Smooth muscle cell (in vitro differentiated cells): ENCODE data around the gene DBH. TPM values are rescaled to one million over a fixed set of nuclear protein-coding genes. Genes with fewer than 3 reads are reported as not detected.

Experiments used
- DNase-seq: peaks from one replicate; lab custom pipeline; 2025; ENCODE audit not compliant: unreplicated experiment; lab: John Stamatoyannopoulos, UW
- H2AFZ ChIP-seq: fragments of 200-600 bp; sonication (generic); 2 replicates; pipeline ENCODE4 v1.6.0; 2016; ENCODE audit warnings: antibody characterized with exemption, low read depth, mild to moderate bottlenecking
- H3F3A ChIP-seq: fragments of 200-600 bp; sonication (generic); 2 replicates; pipeline ENCODE4 v1.6.0; 2017; ENCODE audit warnings: antibody characterized with exemption, low read depth
- H3K27ac ChIP-seq: fragments of 200-600 bp; sonication (generic); 2 replicates; pipeline ENCODE4 v1.5.1; 2016; ENCODE audit warnings: low read depth, mild to moderate bottlenecking
- H3K27me3 ChIP-seq: fragments of 200-600 bp; sonication (generic); 2 replicates; pipeline ENCODE4 v1.6.1; 2016; ENCODE audit warnings: low read depth, mild to moderate bottlenecking
- H3K36me3 ChIP-seq: fragments of 200-600 bp; sonication (generic); 2 replicates; pipeline ENCODE4 v1.5.1; 2016; ENCODE audit warnings: low read depth
- H3K4me1 ChIP-seq: fragments of 200-600 bp; sonication (generic); 2 replicates; pipeline ENCODE4 v1.5.1; 2016; ENCODE audit warnings: low read depth
- H3K4me2 ChIP-seq: fragments of 200-600 bp; sonication (generic); 2 replicates; pipeline ENCODE4 v1.6.0; 2016; ENCODE audit warnings: mild to moderate bottlenecking
- H3K4me3 ChIP-seq: fragments of 200-600 bp; sonication (generic); 2 replicates; pipeline ENCODE4 v1.5.1; 2016; ENCODE audit warnings: mild to moderate bottlenecking
- H3K79me2 ChIP-seq: fragments of 200-600 bp; sonication (generic); 2 replicates; pipeline ENCODE4 v1.6.0; 2016; ENCODE audit warnings: low read depth, mild to moderate bottlenecking
- H3K9ac ChIP-seq: fragments of 200-600 bp; sonication (generic); 2 replicates; pipeline ENCODE4 v1.6.0; 2016; ENCODE audit warnings: low read depth
- H3K9me3 ChIP-seq: fragments of 200-600 bp; sonication (generic); replicated peaks from 2 replicates; pipeline ENCODE4 v1.5.1; 2016; ENCODE audit warnings: low read depth
- H4K20me1 ChIP-seq: fragments of 200-600 bp; sonication (generic); 2 replicates; pipeline ENCODE4 v1.6.0; 2016; ENCODE audit warnings: low read depth
- CTCF ChIP-seq: fragments of 200-600 bp; sonication (generic); IDR thresholded peaks from 2 replicates; pipeline ENCODE4 v1.5.1; 2017; ENCODE audit warnings: borderline replicate concordance, mild to moderate bottlenecking, antibody characterized with exemption; ENCODE audit not compliant: insufficient read depth, poor library complexity, severe bottlenecking
- WGBS: methylation state at CpG from one replicate; pipeline ENCODE4 v1.1.7; 2016; ENCODE audit warnings: low lambda C conversion rate; 5-methylcytosine and 5-hydroxymethylcytosine counted together
- polyA plus RNA-seq: library from polyadenylated mRNA; unstranded; fragments of >200 nt; fragmentation: Nextera tagmentation; extraction: Ambion mirVana; gene quantifications from 2 replicates; pipeline ENCODE4 v1.2.1, GENCODE V29; 2016
- total RNA-seq: library from RNA; depleted of rRNA; stranded (reverse); fragments of >200 nt; gene quantifications from 2 replicates; pipeline ENCODE4 v1.2.3, GENCODE V29; 2014

Gene DBH
- total and polyA plus RNA-seq, 2 experiments from 2014 or later, result 0.22 TPM; not detected in 1

DNA sequence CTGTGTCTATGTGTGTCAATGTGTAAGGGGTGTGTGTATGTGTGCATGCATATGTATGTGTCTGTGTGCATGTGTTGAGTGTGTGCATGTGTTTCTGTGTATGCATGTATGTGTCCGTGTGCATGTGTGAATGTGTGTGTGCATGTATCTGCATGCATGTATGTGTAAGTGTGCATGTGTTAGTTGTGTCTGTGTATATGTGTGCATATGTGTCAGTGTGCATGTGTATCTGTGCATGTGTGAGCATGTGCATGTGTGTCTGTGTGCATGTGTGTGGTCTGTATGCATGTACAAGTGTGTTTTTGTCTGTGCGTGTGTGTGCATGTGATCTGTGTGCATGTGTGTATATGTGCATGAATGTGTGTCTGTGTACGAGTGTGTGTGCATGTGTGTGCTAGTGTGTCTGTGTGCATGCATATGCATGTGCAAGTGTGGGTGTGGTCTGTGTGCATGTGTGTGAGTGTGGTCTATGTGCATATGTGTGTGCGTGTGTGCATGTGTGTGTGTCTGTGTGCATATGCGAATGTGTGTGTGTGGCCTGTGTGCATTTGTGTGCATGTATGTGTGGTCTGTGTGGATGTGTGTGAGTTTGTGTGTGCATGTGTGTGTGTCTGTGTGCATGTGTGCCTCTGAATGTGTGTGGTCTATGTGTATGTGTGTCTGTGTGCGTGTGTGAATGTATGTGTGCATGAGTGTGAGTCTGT lies 36.5 kb upstream of the DBH start:
- no peaks in the 10 kb centered on the region for H4K20me1 ChIP-seq
- H2AFZ ChIP-seq, result no peak overlapping the region
- DNase-seq, result no peak
- peaks cover 3% of the 10 kb centered on the region for H3K9me3 ChIP-seq
- no peaks in the 10 kb centered on the region for H3K27me3 ChIP-seq
- WGBS, result 96% methylated on average over 6 of the region's 6 CpGs
- no peaks in the 10 kb centered on the region for H3F3A ChIP-seq
- no peaks in the 10 kb centered on the region for H3K4me1 ChIP-seq
- H3K4me3 ChIP-seq, result no peak overlapping the region
- H3K79me2 ChIP-seq, result no peaks in the 10 kb centered on the region
- no peaks in the 10 kb centered on the region for H3K36me3 ChIP-seq
- H3K9ac ChIP-seq, result no peak overlapping the region
- H3K27ac ChIP-seq, result no peak overlapping the region
- H3K4me2 ChIP-seq, result no peak overlapping the region
- TF ChIP-seq CTCF, result no peak

DNA sequence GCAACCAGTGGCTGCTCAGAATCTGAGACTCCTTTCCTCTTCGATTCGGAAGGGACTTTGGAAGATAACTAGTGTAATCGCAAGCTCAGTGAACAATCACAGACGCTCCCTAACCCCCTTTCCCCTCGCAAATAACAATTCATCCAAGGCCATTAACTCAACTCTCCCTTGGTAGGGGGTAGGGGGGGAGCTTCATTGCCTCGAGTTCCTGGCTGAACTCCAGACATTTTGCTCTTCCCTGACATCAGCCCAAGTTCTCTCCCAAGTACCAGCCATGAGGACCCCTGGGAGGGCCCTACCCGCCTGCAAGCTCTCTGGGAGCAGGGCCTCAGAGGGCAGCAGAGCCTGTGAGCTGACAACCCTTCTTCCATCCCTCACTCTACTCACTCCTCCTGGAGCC lies 35.4 kb upstream of the DBH start:
- no peak overlapping the region for H2AFZ ChIP-seq
- no peaks in the 10 kb centered on the region for H3K79me2 ChIP-seq
- H3K36me3 ChIP-seq, result no peaks in the 10 kb centered on the region
- no peak for DNase-seq
- no peak for TF ChIP-seq CTCF
- H3K4me1 ChIP-seq, result no peaks in the 10 kb centered on the region
- WGBS, result 62% methylated on average over 7 of the region's 7 CpGs
- H3K27ac ChIP-seq, result no peak overlapping the region
- H3K4me3 ChIP-seq, result no peak overlapping the region
- H3K27me3 ChIP-seq, result no peaks in the 10 kb centered on the region
- no peak overlapping the region for H3K4me2 ChIP-seq
- H3K9ac ChIP-seq, result no peak overlapping the region
- H3K9me3 ChIP-seq, result peaks cover 3% of the 10 kb centered on the region
- H4K20me1 ChIP-seq, result no peaks in the 10 kb centered on the region
- H3F3A ChIP-seq, result no peaks in the 10 kb centered on the region

DNA sequence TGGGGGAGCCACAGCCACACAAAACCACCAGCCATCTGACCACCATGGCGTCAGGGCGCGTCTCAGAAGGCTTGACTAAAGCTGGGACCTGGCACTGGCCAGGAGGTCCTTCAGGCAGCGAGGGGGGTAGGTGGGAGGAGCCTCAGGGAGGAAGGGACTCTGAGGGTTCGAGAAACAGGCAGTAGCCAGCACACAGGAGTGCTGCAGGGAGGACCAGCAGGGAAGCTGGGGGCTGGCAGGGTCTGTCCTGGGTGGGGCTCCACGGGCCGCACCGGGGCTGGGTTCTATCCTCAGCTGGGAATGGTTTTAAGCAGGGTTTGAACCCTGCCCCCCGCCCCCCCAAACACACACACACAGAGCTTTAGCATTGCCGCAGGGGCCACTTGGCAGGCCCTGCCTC lies 34.4 kb upstream of the DBH start:
- Histone ChIP-seq H3K4me3 (no peak overlapping the region), H3K4me1 (no peaks in the 10 kb centered on the region), H2AFZ (no peak overlapping the region), H3K27me3 (no peaks in the 10 kb centered on the region), H3K79me2 (no peaks in the 10 kb centered on the region), H3F3A (no peaks in the 10 kb centered on the region), H4K20me1 (no peaks in the 10 kb centered on the region), H3K9ac (no peak overlapping the region), H3K27ac (no peak overlapping the region), H3K9me3 (no peaks in the 10 kb centered on the region), H3K4me2 (no peak overlapping the region), H3K36me3 (no peaks in the 10 kb centered on the region)
- TF ChIP-seq CTCF, result no peak
- no peak for DNase-seq
- 92% methylated on average over 9 of the region's 10 CpGs for WGBS

DNA sequence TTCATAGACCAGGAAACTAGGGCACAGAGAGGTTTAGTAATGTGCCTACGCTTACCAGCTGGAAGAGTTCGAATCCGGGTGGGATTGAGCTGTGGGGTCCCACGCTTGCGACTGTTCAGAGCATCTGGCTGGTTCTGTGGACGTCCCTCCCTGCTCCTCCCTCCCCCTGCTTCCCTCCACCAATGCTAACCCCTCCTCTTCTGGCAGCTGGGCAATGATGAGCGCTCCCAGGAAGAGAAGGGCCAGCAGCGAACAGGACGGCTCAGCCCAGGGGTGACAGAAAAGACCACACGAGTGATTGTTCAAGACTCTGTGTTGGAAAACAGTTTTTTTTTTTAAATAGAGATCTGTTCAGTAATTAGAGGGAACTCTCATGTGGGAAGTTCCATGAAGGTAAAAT lies 33.9 kb upstream of the DBH start:
- H3K27ac ChIP-seq, result no peak overlapping the region
- H4K20me1 ChIP-seq, result no peaks in the 10 kb centered on the region
- H3K4me2 ChIP-seq, result no peak overlapping the region
- no peak for DNase-seq
- no peaks in the 10 kb centered on the region for H3F3A ChIP-seq
- H3K27me3 ChIP-seq, result no peaks in the 10 kb centered on the region
- H3K9ac ChIP-seq, result no peak overlapping the region
- WGBS, result 73% methylated on average over 10 of the region's 10 CpGs
- H3K4me1 ChIP-seq, result no peaks in the 10 kb centered on the region
- no peaks in the 10 kb centered on the region for H3K36me3 ChIP-seq
- H3K4me3 ChIP-seq, result no peak overlapping the region
- no peak for TF ChIP-seq CTCF
- H2AFZ ChIP-seq, result no peak overlapping the region
- no peaks in the 10 kb centered on the region for H3K9me3 ChIP-seq
- no peaks in the 10 kb centered on the region for H3K79me2 ChIP-seq
